COR-L47 (cell line): ENCODE measurements around the gene STAG1.
"Not testable (repeated sequence)": the region's sequence is repeated elsewhere in the genome, so short reads cannot be mapped to it uniquely, and the experiment has no call there.

Experiments
- DNase-seq: peaks from one replicate; lab custom pipeline; 2025; lab: John Stamatoyannopoulos, UW

STAG1 gene

DNA sequence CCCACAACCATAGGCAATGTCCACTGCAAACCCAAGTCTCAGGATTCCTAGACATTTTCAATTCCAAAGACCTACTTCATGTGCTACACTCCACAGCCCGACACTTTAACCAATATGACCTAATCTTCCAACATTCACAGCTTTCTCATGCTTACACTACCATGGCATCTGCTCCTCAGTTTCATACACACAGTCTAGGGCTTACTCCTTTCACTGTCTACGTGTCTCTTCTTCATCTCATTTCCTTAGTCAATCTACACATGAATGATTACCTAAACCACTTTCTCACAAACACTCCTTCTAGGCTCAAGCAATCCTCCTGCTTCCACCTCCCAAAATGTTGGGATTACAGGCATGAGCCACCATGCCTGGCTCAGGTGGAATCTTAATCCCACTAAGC lies 106.3 kb downstream of the STAG1 start:
- DNase-seq: no peak

GRCh38 chr3:136644212-136644611 lies 108.0 kb downstream of the STAG1 start:
- DNase-seq: no peak

DNA sequence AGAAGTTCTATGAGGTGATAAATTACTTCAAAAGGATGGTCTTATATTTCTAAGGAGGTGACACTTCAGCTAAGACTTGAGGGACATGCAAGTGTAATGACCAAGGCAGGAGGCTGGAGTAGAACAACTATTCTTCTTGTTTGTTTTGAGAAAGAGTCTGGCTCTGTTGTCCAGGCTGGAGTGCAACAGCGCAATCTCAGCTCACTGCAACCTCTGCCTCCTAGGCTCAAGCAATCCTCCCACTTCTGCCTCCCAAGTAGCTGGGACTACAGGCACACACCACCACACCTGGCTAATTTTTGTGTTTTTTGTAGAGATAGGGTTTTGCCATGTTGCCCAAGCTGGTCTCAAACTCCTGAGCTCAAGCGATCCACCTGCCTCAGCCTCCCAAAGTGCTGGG lies 108.8 kb downstream of the STAG1 start:
- not testable (repeated sequence) for DNase-seq

GRCh38 chr3:136642711-136643110 lies 109.5 kb downstream of the STAG1 start:
- no peak for DNase-seq

DNA sequence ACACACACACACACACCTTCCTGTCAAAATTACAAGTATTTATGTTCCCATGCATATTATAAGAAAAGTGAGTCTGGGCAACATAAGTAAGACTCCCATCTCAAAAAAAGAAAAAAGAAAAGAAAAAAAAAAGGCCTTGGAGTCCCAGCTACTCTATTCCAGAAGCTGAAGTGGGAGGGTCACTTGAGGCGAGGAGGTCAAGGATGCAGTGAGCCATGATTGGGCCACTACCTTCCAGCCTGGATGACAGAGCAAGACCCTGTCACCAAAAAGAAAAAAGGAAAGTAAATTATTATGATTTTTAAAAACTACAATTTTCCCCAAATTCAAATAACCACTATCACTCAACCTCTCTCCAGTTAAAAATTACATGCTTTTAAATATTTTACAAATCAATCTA lies 113.1 kb downstream of the STAG1 start:
- DNase-seq: no peak

- DNase-seq: no peak
Measured at GRCh38 chr3:136637176-136637575, 115.0 kb downstream of the STAG1 start.

DNA sequence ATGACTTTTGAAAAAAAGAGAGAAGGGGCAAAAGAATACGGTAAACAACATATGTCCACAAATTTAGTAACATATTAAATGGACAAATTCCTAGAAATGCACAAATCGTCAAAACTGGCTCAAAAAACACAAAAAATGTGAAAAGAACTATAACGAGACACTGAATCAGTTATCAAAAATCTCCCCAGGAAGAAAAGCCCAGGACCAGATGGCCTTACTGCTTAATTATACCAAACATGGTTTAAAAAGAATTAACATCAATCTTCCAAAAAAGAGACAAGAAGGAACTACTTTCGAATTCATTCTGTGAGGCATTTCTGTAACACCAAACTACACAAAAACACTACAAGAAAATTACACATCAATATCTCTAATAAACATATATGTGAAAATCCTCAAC lies 117.4 kb downstream of the STAG1 start:
- no peak for DNase-seq

- DNase-seq: no peak
Measured at GRCh38 chr3:136632625-136633081, 119.5 kb downstream of the STAG1 start.

- no peak for DNase-seq
Measured at GRCh38 chr3:136631424-136631823, 120.8 kb downstream of the STAG1 start.

- DNase-seq: no peak
Measured at GRCh38 chr3:136630915-136631314, 121.3 kb downstream of the STAG1 start.

- no peak for DNase-seq
Measured at GRCh38 chr3:136626493-136626892, 125.7 kb downstream of the STAG1 start.

DNA sequence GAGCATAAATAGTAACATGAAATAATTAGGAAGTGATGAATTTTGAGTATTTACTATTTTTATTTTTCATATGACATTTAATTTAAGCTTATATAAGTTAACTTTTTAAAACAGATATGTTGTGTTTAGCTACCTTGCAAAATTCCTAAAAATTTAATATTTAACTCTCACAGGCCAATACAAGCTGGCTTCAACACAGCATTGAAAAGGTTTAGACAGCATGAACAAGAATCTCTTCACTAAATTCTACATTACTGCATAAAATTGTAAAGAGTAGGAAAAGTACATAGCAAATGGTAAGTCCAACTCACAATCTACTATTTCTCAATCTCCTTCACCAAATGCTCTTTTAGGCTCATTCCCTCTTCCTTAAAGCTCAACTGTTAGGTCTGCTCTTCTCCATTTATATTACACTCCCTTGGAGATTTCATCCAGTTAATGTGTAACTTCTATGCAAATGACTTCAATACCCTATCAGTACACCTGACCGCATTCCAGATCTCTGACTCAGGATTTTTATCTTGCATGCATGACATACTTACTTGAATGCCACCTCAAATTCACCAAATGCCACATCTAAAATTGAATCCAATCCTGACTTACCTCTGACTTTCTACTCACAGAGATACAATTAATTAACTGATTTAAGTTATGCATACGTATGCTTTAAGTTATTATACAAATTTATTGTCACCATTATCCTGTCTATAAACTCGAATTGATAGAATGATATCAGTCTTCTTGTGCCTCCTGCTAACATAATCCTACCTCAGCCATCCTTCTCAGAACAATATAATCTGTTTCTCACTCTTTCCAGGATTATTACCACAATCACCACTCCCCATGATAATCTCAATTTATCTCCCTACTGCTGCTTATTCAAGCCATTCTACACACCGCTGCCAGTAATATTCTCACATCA lies 127.0 kb downstream of the STAG1 start:
- DNase-seq: no peak

DNA sequence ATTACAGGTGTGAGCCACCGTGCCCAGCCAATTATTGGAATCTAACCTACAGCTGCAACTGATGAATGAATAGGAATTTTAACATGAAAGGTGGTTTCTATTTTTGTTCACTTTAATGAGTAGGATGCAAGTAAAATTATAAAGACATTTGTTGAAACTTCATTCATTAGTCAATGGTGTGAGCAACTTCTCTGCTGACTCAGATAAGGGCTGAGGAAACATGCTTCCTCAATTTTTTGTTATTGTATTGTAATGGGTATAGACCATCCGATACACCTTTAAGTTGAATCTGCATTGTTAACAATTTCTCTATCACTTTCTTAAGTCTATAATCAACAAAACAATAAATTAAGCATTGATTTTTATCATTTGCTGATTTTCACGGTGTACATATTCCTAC lies 127.8 kb downstream of the STAG1 start:
- DNase-seq: no peak

DNA sequence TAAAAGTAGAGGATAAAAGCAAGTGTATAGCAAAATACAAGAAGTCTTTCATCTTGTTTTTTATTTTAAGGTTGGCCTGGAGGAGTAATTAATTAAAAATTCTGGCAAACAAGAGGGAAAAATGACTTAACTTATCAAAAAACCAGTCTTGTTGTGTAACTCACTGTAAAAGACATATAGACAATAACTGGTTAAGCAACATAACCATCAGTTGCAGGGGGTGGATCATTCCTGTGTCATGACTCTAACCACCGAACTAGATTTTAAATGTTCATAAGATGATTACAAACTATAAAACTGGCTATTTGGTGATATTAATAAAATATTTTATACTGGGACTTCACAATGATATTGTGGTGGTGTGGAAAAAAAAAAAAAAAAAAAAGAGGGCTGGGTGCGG lies 130.6 kb downstream of the STAG1 start:
- DNase-seq: no peak

DNA sequence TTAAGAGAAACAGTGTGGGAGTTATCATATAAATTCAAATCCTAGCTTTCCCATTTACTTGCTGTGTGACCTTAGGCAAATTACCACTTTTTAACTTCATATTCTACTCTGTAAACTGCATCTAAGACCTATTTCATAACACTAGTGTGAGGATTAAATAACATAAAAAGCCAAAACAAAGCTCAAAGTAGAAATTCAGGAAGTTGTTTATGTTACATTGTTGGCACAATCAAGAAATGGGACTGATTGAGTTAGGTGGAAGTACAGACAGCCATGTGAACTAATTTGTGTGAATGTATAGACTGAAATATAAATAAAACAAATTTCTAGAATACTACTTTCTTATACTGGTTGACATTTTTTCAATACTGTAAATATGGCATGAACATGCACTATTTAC lies 131.7 kb downstream of the STAG1 start:
- no peak for DNase-seq

DNA sequence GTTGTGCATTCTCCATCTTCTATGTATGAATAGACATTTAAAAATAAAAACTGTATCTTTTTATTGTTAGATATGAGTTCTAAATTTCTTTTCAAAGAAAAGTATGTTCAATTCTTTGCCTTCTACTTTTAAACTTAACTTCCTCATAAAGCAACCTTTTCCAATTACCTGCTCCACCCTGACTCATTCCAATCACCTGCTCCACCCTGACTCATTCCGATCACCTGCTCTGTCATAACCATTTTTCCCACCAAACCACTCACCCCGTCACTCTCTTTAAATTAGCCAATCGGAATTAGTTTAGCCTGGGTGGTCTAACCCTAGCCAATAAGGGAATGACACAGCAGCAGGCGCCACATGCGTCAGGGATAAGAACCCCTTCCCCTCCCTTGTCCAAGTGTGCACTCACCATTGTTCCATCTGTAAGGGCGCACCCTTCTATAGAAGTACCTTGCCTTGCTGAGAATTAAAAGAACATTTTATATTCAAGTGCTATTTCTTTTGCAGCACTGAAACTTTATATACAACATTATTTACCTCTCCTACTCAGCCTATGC lies 134.1 kb downstream of the STAG1 start:
- not testable (repeated sequence) for DNase-seq

DNA sequence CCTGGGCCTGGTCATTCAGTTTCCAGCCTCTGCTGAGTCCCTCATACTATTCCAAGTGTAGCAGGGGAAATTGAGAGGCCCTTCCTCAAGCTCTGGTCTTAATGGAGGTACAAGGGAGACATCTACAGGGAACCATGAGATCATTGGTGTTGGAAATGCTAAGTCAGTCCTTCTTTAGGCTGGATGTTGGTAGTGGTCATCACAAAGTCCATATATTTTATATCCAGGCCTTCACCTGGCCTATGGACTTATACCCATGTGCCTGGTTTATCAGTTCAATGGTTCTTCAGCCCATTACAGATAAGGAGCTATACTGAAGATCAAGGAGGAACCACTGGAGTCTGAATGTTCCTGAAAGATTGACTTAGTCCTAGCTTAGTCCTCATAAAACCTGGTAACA lies 135.0 kb downstream of the STAG1 start:
- no peak for DNase-seq

GRCh38 chr3:136612512-136612911 lies 139.7 kb downstream of the STAG1 start:
- no peak for DNase-seq

- DNase-seq: no peak
Measured at GRCh38 chr3:136606990-136607389, 145.2 kb downstream of the STAG1 start.

DNA sequence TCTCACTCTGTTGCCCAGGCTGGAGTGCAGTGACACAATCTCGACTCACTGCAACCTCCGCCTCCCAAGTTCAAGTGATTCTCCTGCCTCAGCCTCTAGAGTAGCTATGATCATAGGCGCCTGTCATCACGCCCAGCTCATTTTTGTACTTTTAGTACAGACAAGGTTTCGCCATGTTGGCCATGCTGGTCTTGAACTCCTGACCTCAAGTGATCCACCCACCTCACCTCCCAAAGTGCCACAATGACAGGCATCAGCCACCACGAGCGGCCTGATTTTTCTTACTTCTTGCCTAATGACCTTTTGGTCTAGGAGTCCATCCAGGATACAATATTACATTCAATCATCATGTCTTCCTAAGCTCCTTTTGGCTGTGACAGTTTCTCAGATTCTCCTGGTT lies 146.0 kb downstream of the STAG1 start:
- not testable (repeated sequence) for DNase-seq

DNA sequence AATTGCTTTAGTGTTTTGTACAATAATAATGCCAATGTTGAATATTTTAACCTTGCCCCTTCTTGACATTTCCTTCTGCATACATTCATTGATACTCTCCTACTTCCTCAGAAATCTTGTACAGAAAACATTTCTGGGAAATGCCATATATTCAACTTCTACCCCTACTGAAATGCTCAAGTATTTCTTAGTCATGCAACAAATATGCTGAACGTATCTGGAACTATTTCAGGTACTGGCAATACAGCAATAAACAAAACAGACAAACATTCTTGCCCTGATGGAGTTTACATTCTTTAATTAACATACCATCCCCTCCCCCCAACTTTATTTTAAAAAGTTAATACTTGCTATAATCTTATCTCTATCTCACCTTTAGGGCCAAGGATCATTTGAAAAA lies 147.2 kb downstream of the STAG1 start:
- DNase-seq: no peak

DNA sequence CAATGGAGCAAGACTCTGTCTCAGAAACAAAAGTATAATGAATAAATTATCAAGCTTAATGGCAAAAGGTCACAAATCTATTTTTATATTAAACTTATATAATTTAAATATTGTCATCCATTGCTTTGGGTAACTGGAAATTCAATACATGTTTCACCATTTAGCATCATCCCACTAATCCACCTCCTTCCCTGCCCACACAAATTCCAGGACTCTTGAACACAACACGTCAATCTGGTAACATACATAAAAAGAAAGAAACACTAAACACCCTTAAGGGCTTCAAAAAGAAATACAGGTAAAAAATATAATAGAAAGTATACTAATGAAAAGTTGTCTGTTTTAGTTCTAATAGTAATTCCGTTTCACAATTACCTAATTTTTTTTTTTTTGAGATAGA lies 149.4 kb downstream of the STAG1 start:
- DNase-seq: no peak

DNA sequence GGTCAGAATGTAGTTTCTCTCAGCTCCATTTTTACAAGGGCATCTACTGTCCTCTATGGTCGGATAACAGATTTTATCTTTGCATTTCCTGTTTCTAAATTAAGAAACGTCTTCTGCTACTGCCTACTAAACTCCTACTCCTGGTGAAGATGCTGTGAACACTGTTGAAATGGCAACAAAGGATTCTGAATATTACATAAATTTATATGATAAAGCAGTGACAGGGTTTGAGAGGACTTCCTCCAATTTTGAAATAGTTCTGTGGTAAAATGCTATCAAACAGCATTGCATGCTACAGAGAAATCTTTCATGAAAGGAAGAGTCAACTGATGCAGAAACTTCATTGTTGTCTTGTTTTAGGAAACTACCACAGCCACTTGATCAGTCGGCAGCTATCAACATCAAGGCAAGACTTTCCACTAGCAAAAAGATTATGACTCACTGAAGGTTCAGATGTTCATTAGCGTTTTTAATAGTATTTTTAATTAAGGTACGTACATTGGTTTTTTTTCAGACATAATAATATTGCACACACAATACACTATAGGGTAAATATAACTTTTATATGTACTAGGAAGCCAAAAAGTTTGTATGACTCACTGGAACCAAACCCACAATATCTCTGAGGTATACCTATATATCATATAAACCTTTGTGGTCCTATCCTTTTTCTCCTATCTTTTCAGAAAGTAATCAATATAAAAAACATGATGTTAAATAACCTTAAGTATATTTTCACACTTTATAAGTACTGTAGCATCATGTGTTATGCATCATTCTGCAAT lies 156.1 kb downstream of the STAG1 start:
- DNase-seq: no peak
